ENCODE results near the gene PRPSAP1.

PRPSAP1 gene

DNA sequence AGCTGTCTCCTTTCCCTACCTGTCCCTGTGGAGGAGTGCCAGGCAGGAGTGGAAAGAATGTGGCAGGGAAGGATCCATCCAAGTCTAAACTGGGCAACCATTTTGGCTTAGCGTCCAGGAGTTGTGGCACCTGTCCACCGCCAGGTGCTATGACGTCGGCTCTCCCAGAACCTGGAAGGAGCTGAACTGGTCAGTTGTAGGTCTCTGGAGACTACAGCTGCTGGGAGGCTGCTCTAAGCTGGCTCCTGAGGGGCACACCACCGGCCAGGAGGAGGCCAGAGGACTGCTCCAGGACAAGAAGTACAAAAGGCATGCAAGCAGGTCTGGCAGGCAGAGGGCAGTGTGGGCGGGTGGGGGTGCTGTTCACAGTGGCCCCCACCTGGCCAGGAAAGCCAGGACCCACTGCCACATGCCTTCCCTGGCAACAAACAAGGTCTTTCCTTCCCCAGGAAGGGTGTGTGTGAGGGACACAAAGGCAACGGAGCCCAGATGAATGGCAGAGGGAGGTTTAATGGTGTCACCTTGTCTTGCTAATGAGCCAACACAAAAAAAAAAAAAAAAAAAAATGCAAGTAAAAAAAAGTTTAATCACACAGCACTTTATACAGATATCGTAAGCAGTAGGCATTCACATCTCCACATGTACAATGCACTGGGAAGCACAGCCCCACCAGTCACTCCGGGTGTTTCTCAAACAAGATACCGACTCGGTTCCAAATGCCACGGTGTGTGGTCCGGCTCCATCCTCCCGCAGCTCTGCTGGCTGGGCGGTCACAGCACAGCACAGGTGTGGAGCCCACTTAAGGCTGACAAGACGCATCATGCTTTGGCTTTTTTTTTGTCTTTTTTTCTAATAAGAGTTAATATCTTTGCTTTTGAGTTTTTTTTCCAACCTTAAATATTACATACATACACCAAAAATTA lies 35.5 kb upstream of the PRPSAP1 start (continued):
- no peak for TF ChIP-seq ZNF155 (tag by site-specific recombination; IDR thresholded peaks at IDR 0.05)

DNA sequence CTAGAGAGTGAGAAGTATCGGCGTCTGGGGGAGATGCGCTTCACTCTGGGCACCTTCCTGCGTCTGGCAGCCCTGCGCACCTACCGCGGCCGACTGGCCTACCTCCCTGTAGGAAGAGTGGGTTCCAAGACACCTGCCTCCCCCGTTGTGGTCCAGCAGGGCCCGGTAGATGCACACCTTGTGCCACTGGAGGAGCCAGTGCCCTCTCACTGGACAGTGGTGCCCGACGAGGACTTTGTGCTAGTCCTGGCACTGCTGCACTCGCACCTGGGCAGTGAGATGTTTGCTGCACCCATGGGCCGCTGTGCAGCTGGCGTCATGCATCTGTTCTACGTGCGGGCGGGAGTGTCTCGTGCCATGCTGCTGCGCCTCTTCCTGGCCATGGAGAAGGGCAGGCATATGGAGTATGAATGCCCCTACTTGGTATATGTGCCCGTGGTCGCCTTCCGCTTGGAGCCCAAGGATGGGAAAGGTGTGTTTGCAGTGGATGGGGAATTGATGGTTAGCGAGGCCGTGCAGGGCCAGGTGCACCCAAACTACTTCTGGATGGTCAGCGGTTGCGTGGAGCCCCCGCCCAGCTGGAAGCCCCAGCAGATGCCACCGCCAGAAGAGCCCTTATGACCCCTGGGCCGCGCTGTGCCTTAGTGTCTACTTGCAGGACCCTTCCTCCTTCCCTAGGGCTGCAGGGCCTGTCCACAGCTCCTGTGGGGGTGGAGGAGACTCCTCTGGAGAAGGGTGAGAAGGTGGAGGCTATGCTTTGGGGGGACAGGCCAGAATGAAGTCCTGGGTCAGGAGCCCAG lies 33.5 kb upstream of the PRPSAP1 start:
- ChIA-PET POLR2A (interaction anchor here (0.5 to 1.3 kb wide), 2 partner anchors 33 to 275 kb away, joined by 3 to 5 read pairs; partner anchors contain the start of gene PRPSAP1), CTCF (interaction anchor here (0.6 to 4.7 kb wide), 17 partner anchors 10 to 293 kb away, joined by 3 to 68 read pairs (median 5); partner anchors contain the start of gene PRPSAP1)
- Histone ChIP-seq H3K4me3 (ENCODE audit: low read depth, low read length) (no peak overlapping the region), H3K27ac (ENCODE audit: extremely low read depth, low read depth, low read length) (no peak overlapping the region), H3K36me3 (ENCODE audit: control insufficient read depth in 2 of 2, insufficient read depth in 1 of 2, low read length in 2 of 2) (peaks cover 0 to 49% of the 10 kb centered on the region in 2 experiments; a peak in 2 of 3 replicates), H3K4me1 (ENCODE audit: control insufficient read depth, insufficient read depth, low read length) (peaks cover 8% of the 10 kb centered on the region; the same call in 1 of the 2 replicates), H3K9me3 (ENCODE audit: control insufficient read depth, insufficient read depth, low read depth, low read length) (no peaks in the 10 kb centered on the region)
- no peak for TF ChIP-seq SCRT2 (tag by site-specific recombination; IDR thresholded peaks at IDR 0.05)
- TF ChIP-seq ZNF24 (tag by site-specific recombination; IDR thresholded peaks at IDR 0.05): no peak
- no peak for TF ChIP-seq ZFP69B (tag by site-specific recombination; IDR thresholded peaks at IDR 0.05)
- no peak for TF ChIP-seq ZNF138 (tag by site-specific recombination; IDR thresholded peaks at IDR 0.05; ENCODE audit: borderline replicate concordance)
- peak; percentile 14; the same call in 1 of the 2 replicates for TF ChIP-seq ZNF600 (tag by site-specific recombination; IDR thresholded peaks at IDR 0.05)
- TF ChIP-seq ZNF629 (tag by site-specific recombination; IDR thresholded peaks at IDR 0.05): no peak
- TF ChIP-seq ZNF529 (tag by site-specific recombination; IDR thresholded peaks at IDR 0.05; ENCODE audit: insufficient replicate concordance): no peak
- TF ChIP-seq, protein P1, sequence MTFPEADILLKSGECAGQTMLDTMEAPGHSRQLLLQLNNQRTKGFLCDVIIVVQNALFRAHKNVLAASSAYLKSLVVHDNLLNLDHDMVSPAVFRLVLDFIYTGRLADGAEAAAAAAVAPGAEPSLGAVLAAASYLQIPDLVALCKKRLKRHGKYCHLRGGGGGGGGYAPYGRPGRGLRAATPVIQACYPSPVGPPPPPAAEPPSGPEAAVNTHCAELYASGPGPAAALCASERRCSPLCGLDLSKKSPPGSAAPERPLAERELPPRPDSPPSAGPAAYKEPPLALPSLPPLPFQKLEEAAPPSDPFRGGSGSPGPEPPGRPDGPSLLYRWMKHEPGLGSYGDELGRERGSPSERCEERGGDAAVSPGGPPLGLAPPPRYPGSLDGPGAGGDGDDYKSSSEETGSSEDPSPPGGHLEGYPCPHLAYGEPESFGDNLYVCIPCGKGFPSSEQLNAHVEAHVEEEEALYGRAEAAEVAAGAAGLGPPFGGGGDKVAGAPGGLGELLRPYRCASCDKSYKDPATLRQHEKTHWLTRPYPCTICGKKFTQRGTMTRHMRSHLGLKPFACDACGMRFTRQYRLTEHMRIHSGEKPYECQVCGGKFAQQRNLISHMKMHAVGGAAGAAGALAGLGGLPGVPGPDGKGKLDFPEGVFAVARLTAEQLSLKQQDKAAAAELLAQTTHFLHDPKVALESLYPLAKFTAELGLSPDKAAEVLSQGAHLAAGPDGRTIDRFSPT (tag by site-specific recombination; IDR thresholded peaks at IDR 0.05): 0 out of 2 replicates have a peak, but pooled peaks have one; percentile 23
- TF ChIP-seq, protein P2, sequence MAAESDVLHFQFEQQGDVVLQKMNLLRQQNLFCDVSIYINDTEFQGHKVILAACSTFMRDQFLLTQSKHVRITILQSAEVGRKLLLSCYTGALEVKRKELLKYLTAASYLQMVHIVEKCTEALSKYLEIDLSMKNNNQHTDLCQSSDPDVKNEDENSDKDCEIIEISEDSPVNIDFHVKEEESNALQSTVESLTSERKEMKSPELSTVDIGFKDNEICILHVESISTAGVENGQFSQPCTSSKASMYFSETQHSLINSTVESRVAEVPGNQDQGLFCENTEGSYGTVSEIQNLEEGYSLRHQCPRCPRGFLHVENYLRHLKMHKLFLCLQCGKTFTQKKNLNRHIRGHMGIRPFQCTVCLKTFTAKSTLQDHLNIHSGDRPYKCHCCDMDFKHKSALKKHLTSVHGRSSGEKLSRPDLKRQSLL (tag by site-specific recombination; IDR thresholded peaks at IDR 0.05): no peak
- no peak for TF ChIP-seq ZNF785 (tag by site-specific recombination; IDR thresholded peaks at IDR 0.05)
- no peak for TF ChIP-seq ZBTB8A (tag by site-specific recombination; IDR thresholded peaks at IDR 0.05)

DNA sequence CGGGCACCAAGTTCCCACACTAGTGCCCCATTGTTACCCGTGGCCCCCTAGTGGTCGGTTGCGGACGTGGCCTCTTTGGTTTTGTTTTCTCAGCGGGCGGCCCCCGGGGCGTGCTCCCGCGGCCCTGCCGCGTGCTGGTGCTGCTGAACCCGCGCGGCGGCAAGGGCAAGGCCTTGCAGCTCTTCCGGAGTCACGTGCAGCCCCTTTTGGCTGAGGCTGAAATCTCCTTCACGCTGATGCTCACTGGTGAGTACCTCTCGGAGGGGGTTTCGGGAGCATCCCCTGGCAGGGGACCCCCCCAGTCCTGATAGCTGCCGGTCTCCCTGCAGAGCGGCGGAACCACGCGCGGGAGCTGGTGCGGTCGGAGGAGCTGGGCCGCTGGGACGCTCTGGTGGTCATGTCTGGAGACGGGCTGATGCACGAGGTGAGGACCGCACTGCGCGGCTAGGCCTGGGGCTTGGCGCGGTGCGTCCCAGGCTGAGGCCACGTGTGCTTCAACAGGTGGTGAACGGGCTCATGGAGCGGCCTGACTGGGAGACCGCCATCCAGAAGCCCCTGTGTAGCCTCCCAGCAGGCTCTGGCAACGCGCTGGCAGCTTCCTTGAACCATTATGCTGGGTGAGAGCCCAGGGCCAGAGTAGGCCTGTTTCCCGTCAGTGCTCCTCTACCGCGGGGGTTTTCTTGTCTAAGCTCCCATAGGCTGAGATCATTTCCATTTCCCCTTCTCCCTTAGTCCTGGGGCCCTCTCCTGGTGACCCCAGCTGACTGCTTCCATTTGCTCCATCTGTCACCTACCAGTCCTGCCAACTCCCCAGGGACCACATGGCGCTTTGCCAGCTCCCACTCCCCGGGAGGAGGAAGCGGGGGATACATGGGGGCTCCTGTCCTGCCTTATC lies 32.4 kb upstream of the PRPSAP1 start:
- Histone ChIP-seq H3K36me3 (ENCODE audit: control insufficient read depth in 2 of 2, insufficient read depth in 1 of 2, low read length in 2 of 2) (peaks cover 0 to 38% of the 10 kb centered on the region in 2 experiments; a peak in 2 of 3 replicates), H3K27ac (ENCODE audit: extremely low read depth, low read depth, low read length) (no peak overlapping the region), H3K4me3 (ENCODE audit: low read depth, low read length) (peak overlapping the region; percentile 54), H3K9me3 (ENCODE audit: control insufficient read depth, insufficient read depth, low read depth, low read length) (no peaks in the 10 kb centered on the region), H3K4me1 (ENCODE audit: control insufficient read depth, insufficient read depth, low read length) (peaks cover 8% of the 10 kb centered on the region; the same call in 1 of the 2 replicates)
- ChIA-PET CTCF (interaction anchor here (0.5 to 4.7 kb wide), 33 partner anchors 10 to 1367 kb away, joined by 3 to 68 read pairs (median 4); partner anchors contain the start of gene PRPSAP1), POLR2A (interaction anchor here (0.5 to 4.0 kb wide), 3 partner anchors 7 to 276 kb away, joined by 3 to 51 read pairs (median 3); partner anchors contain the start of gene PRPSAP1)
- 0 out of 2 replicates have a peak, but pooled peaks have one; percentile 51 for TF ChIP-seq ZNF24 (tag by site-specific recombination; IDR thresholded peaks at IDR 0.05)
- no peak for TF ChIP-seq ZNF830 (tag by site-specific recombination; IDR thresholded peaks at IDR 0.05; ENCODE audit: low read depth)
- TF ChIP-seq, protein P3, sequence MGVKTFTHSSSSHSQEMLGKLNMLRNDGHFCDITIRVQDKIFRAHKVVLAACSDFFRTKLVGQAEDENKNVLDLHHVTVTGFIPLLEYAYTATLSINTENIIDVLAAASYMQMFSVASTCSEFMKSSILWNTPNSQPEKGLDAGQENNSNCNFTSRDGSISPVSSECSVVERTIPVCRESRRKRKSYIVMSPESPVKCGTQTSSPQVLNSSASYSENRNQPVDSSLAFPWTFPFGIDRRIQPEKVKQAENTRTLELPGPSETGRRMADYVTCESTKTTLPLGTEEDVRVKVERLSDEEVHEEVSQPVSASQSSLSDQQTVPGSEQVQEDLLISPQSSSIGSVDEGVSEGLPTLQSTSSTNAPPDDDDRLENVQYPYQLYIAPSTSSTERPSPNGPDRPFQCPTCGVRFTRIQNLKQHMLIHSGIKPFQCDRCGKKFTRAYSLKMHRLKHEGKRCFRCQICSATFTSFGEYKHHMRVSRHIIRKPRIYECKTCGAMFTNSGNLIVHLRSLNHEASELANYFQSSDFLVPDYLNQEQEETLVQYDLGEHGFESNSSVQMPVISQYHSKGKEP (tag by site-specific recombination; IDR thresholded peaks at IDR 0.05): peak; percentile 70; the same call in 1 of the 2 replicates
- TF ChIP-seq, protein P4, sequence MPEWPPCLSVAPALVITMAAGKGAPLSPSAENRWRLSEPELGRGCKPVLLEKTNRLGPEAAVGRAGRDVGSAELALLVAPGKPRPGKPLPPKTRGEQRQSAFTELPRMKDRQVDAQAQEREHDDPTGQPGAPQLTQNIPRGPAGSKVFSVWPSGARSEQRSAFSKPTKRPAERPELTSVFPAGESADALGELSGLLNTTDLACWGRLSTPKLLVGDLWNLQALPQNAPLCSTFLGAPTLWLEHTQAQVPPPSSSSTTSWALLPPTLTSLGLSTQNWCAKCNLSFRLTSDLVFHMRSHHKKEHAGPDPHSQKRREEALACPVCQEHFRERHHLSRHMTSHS (tag by site-specific recombination; IDR thresholded peaks at IDR 0.05): no peak
- TF ChIP-seq REPIN1 (tag by site-specific recombination; IDR thresholded peaks at IDR 0.05; ENCODE audit: low read depth): no peak
- TF ChIP-seq ZEB2 (tag by site-specific recombination; IDR thresholded peaks at IDR 0.05): peak; percentile 84; the same call in 1 of the 2 replicates
- TF ChIP-seq KLF10 (tag by site-specific recombination; IDR thresholded peaks at IDR 0.05): peak; percentile 46; the same call in 1 of the 2 replicates

Measured in HEK293 (cell line).